HEK293 (cell line): ENCODE measurements around the gene LIPA.

Experiments used
- BCL11B ChIP-seq: fragments of 450-650 bp; formaldehyde crosslinking; IDR thresholded peaks from 2 replicates; pipeline ENCODE4 v1.5.1; 2016; ENCODE audit warnings: low read depth, missing biosample characterization, missing genetic modification characterization
- YY1 ChIP-seq: fragments of 450-650 bp; formaldehyde crosslinking; IDR thresholded peaks from 2 replicates; pipeline ENCODE4 v1.5.1; 2018; ENCODE audit warnings: missing biosample characterization, missing genetic modification characterization
- ZNF416 ChIP-seq: fragments of 450-650 bp; formaldehyde crosslinking; IDR thresholded peaks from 2 replicates; pipeline ENCODE4 v1.5.1; 2016; ENCODE audit warnings: missing biosample characterization, missing genetic modification characterization
- ZNF585B ChIP-seq: fragments of 450-650 bp; formaldehyde crosslinking; IDR thresholded peaks from 2 replicates; pipeline ENCODE4 v1.5.1; 2016; ENCODE audit warnings: missing biosample characterization, missing genetic modification characterization
- ZNF792 ChIP-seq: fragments of 450-650 bp; formaldehyde crosslinking; IDR thresholded peaks from 2 replicates; pipeline ENCODE4 v1.5.1; 2016; ENCODE audit warnings: missing biosample characterization, missing genetic modification characterization
- ZSCAN5A ChIP-seq: fragments of 450-650 bp; formaldehyde crosslinking; IDR thresholded peaks from 2 replicates; pipeline ENCODE4 v1.5.1; 2016; ENCODE audit warnings: missing biosample characterization, missing genetic modification characterization
- TF ChIP-seq, protein P1 (sequence below): fragments of 450-650 bp; formaldehyde crosslinking; IDR thresholded peaks from 2 replicates; pipeline ENCODE4 v1.5.1; 2016; ENCODE audit warnings: missing biosample characterization, missing genetic modification characterization
- TF ChIP-seq, protein P2 (sequence below): fragments of 450-650 bp; formaldehyde crosslinking; IDR thresholded peaks from 2 replicates; pipeline ENCODE4 v1.5.1; 2016; ENCODE audit warnings: missing biosample characterization, missing genetic modification characterization

DNA sequence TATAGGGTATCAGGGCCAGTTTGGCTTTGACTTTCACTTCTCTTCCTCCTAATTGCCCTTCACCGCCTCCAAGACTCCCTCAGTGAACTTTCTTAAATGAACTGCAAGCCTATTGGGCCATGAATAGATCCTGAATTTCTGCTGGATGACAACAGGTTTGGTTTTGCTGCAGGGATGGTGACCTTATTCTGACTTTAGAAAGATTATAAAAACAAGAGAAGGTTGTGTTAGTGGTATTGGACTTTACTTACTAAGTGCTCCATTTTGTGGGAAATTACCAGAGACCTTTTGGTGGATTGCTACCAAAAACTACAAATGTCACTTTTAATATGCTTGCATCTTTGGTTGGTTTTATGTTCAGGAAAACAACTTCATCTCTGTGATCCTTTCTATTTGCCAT is 11.5 kb upstream of the LIPA start:
- TF ChIP-seq, protein P1, sequence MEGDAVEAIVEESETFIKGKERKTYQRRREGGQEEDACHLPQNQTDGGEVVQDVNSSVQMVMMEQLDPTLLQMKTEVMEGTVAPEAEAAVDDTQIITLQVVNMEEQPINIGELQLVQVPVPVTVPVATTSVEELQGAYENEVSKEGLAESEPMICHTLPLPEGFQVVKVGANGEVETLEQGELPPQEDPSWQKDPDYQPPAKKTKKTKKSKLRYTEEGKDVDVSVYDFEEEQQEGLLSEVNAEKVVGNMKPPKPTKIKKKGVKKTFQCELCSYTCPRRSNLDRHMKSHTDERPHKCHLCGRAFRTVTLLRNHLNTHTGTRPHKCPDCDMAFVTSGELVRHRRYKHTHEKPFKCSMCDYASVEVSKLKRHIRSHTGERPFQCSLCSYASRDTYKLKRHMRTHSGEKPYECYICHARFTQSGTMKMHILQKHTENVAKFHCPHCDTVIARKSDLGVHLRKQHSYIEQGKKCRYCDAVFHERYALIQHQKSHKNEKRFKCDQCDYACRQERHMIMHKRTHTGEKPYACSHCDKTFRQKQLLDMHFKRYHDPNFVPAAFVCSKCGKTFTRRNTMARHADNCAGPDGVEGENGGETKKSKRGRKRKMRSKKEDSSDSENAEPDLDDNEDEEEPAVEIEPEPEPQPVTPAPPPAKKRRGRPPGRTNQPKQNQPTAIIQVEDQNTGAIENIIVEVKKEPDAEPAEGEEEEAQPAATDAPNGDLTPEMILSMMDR (tag by site-specific recombination) = no peak
- TF ChIP-seq YY1 (no peak), BCL11B (tag by site-specific recombination) (no peak), ZSCAN5A (tag by site-specific recombination) (no peak), ZNF792 (tag by site-specific recombination) (no peak), ZNF416 (no peak), ZNF585B (tag by site-specific recombination) (no peak)
- TF ChIP-seq, protein P2, sequence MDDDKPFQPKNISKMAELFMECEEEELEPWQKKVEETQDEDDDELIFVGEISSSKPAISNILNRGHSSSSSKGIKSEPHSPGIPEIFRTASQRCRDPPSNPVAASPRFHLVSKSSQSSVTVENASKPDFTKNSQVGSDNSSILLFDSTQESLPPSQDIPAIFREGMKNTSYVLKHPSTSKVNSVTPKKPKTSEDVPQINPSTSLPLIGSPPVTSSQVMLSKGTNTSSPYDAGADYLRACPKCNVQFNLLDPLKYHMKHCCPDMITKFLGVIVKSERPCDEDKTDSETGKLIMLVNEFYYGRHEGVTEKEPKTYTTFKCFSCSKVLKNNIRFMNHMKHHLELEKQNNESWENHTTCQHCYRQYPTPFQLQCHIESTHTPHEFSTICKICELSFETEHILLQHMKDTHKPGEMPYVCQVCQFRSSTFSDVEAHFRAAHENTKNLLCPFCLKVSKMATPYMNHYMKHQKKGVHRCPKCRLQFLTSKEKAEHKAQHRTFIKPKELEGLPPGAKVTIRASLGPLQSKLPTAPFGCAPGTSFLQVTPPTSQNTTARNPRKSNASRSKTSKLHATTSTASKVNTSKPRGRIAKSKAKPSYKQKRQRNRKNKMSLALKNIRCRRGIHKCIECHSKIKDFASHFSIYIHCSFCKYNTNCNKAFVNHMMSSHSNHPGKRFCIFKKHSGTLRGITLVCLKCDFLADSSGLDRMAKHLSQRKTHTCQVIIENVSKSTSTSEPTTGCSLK (tag by site-specific recombination) = no peak
